GM20000 (cell line): ENCODE measurements around the gene BMP6.

ENCODE experiments used
- DNase-seq: peaks from one replicate; pipeline ENCODE4 v3.0.0; 2012; ENCODE audit warnings: low spot score
- CTCF ChIP-seq: IDR thresholded peaks from 2 replicates; pipeline ENCODE4 v1.5.1; 2012; ENCODE audit warnings: mild to moderate bottlenecking, control low read depth; ENCODE audit errors: extremely low read depth, missing control alignments

BMP6 gene

GRCh38 chr6:7805850-7806214 lies 79.9 kb downstream of the BMP6 start:
- no peak for DNase-seq
- TF ChIP-seq CTCF: no peak

- TF ChIP-seq CTCF: no peak
- no peak for DNase-seq
Observed at GRCh38 chr6:7806711-7807110, 80.8 kb downstream of the BMP6 start.

- DNase-seq: no peak
- no peak for TF ChIP-seq CTCF
Observed at GRCh38 chr6:7809346-7809745, 83.4 kb downstream of the BMP6 start.

GRCh38 chr6:7811441-7811840 lies 85.5 kb downstream of the BMP6 start:
- no peak for DNase-seq
- TF ChIP-seq CTCF: no peak

- TF ChIP-seq CTCF: no peak
- no peak for DNase-seq
Observed at GRCh38 chr6:7812623-7813022, 86.7 kb downstream of the BMP6 start.

GRCh38 chr6:7813193-7813592 lies 87.3 kb downstream of the BMP6 start:
- TF ChIP-seq CTCF: no peak
- DNase-seq: no peak

GRCh38 chr6:7813704-7814103 lies 87.8 kb downstream of the BMP6 start:
- DNase-seq: no peak
- no peak for TF ChIP-seq CTCF
